Osteoblast (primary cell): Measurements from ENCODE around the gene TMPRSS4. TPM values are rescaled to one million over a fixed set of nuclear protein-coding genes. Genes with fewer than 3 reads are reported as not detected.

Source experiments
- DNase-seq: peaks from one replicate; pipeline ENCODE4 v3.0.0; 2011; ENCODE audit warnings: low spot score, mixed read lengths; ENCODE audit not compliant: insufficient read length; ENCODE audit errors: missing footprints
- H2AFZ ChIP-seq: 2 replicates; pipeline ENCODE4 v1.6.0; 2011; ENCODE audit warnings: mild to moderate bottlenecking, low read length
- H3K27ac ChIP-seq: 2 replicates; pipeline ENCODE4 v1.5.1; 2011; ENCODE audit warnings: mild to moderate bottlenecking, low read depth, low read length, moderate library complexity
- H3K27me3 ChIP-seq: 2 replicates; pipeline ENCODE4 v1.6.0; 2012; ENCODE audit warnings: mild to moderate bottlenecking, control low read depth, inconsistent platforms, low read length, moderate library complexity; ENCODE audit not compliant: insufficient read depth
- H3K36me3 ChIP-seq: 2 replicates; pipeline ENCODE4 v1.5.1; 2011; ENCODE audit warnings: mild to moderate bottlenecking, low read length, control low read depth, moderate library complexity; ENCODE audit not compliant: insufficient read depth
- H3K4me1 ChIP-seq: 2 replicates; pipeline ENCODE4 v1.5.1; 2011; ENCODE audit warnings: mild to moderate bottlenecking, low read length, control low read depth, moderate library complexity; ENCODE audit not compliant: insufficient read depth
- H3K4me2 ChIP-seq: 2 replicates; pipeline ENCODE4 v1.6.0; 2011; ENCODE audit warnings: mild to moderate bottlenecking, low read length; ENCODE audit not compliant: insufficient read depth
- H3K4me3 ChIP-seq: fragments of 200-600 bp; sonication (generic); 3 replicates; pipeline ENCODE4 v1.5.1; 2012; ENCODE audit warnings: mild to moderate bottlenecking, low read length, inconsistent platforms; ENCODE audit not compliant: insufficient read depth
- H3K79me2 ChIP-seq: 2 replicates; pipeline ENCODE4 v1.6.0; 2012; ENCODE audit warnings: mild to moderate bottlenecking, low read length, control low read depth, inconsistent platforms; ENCODE audit not compliant: insufficient read depth
- H3K9me3 ChIP-seq: 2 replicates; pipeline ENCODE4 v1.5.1; 2011; ENCODE audit warnings: low read depth, low read length, control low read depth
- H4K20me1 ChIP-seq: 2 replicates; pipeline ENCODE4 v1.6.0; 2012; ENCODE audit warnings: mild to moderate bottlenecking, low read length, control low read depth; ENCODE audit not compliant: insufficient read depth
- total RNA-seq: library from RNA; depleted of rRNA; stranded (reverse); fragments of >200 nt; gene quantifications from 2 replicates; pipeline ENCODE4 v1.2.3, GENCODE V29; 2012
- TF ChIP-seq, protein P1 (sequence below): IDR thresholded peaks from 2 replicates; pipeline ENCODE4 v1.5.1; 2011; ENCODE audit warnings: mild to moderate bottlenecking, low read depth, low read length, moderate library complexity; ENCODE audit errors: extremely low read depth

Gene TMPRSS4
- total RNA-seq, 1 donor = not detected

DNA sequence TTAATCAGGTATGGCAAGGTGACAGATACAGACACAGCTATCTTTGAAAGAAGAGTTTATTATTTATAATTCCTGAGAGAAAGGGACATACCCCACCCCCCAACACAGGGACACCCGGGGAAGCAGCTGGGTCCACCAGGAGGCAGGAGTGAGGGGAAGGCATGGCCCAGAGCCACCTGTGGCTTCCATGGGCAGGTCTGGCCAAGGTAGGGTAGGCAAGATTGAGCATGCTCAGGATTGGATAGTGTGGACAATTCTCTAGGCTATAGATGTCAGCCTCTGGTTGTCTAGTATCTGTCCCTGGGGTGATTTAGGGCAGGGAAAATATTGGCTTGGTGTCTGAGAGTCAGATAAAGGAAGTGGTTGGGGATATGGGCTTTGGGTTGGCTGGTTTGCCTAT is 37.4 kb downstream of the TMPRSS4 start:
- no peaks in the 10 kb centered on the region for H3K4me1 ChIP-seq
- no peak overlapping the region for H2AFZ ChIP-seq
- H3K4me3 ChIP-seq = no peak overlapping the region
- TF ChIP-seq, protein P1, sequence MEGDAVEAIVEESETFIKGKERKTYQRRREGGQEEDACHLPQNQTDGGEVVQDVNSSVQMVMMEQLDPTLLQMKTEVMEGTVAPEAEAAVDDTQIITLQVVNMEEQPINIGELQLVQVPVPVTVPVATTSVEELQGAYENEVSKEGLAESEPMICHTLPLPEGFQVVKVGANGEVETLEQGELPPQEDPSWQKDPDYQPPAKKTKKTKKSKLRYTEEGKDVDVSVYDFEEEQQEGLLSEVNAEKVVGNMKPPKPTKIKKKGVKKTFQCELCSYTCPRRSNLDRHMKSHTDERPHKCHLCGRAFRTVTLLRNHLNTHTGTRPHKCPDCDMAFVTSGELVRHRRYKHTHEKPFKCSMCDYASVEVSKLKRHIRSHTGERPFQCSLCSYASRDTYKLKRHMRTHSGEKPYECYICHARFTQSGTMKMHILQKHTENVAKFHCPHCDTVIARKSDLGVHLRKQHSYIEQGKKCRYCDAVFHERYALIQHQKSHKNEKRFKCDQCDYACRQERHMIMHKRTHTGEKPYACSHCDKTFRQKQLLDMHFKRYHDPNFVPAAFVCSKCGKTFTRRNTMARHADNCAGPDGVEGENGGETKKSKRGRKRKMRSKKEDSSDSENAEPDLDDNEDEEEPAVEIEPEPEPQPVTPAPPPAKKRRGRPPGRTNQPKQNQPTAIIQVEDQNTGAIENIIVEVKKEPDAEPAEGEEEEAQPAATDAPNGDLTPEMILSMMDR = no peak
- no peaks in the 10 kb centered on the region for H3K36me3 ChIP-seq
- H4K20me1 ChIP-seq = no peaks in the 10 kb centered on the region
- H3K9me3 ChIP-seq = no peaks in the 10 kb centered on the region
- DNase-seq = peak; percentile 58
- no peak overlapping the region for H3K27ac ChIP-seq
- H3K27me3 ChIP-seq = peaks cover 3% of the 10 kb centered on the region
- no peaks in the 10 kb centered on the region for H3K79me2 ChIP-seq
- no peak overlapping the region for H3K4me2 ChIP-seq

DNA sequence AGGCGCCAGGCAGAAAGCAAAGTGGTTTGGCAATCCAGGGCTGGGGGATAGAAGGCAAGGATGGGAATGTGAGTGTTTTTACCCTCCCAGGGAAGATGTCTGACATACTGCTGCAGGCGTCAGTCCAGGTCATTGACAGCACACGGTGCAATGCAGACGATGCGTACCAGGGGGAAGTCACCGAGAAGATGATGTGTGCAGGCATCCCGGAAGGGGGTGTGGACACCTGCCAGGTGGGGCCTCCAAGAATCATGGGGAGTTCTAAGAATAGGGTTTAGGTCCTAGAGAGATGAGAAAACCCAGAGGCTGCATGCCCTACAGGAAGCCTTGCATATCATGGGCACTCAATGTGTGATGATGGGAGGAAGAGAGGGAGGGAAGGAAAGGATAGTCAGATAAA is 38.2 kb downstream of the TMPRSS4 start:
- Histone ChIP-seq H3K27ac (no peak overlapping the region), H2AFZ (no peak overlapping the region), H3K4me3 (no peak overlapping the region), H3K79me2 (no peaks in the 10 kb centered on the region), H3K9me3 (no peaks in the 10 kb centered on the region), H3K27me3 (peaks cover 4% of the 10 kb centered on the region), H3K36me3 (no peaks in the 10 kb centered on the region), H3K4me2 (no peak overlapping the region), H3K4me1 (no peaks in the 10 kb centered on the region), H4K20me1 (no peaks in the 10 kb centered on the region)
- TF ChIP-seq, protein P1 = no peak
- DNase-seq = no peak

DNA sequence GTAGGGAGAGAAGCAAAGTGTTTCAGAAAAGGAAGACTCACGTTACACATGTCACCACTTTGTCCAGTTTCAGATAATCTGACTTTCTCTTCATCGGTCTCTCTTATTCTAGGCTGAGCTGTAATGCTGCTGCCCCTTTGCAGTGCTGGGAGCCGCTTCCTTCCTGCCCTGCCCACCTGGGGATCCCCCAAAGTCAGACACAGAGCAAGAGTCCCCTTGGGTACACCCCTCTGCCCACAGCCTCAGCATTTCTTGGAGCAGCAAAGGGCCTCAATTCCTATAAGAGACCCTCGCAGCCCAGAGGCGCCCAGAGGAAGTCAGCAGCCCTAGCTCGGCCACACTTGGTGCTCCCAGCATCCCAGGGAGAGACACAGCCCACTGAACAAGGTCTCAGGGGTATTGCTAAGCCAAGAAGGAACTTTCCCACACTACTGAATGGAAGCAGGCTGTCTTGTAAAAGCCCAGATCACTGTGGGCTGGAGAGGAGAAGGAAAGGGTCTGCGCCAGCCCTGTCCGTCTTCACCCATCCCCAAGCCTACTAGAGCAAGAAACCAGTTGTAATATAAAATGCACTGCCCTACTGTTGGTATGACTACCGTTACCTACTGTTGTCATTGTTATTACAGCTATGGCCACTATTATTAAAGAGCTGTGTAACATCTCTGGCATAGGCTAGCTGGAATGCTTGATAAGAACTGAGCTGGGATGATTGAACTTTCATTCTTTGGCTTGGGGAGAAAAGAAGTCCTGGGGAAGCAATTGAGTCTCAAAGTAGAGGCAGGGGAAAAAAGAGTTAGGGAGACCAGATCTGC is 41.1 kb downstream of the TMPRSS4 start:
- Histone ChIP-seq H3K4me1 (no peaks in the 10 kb centered on the region), H3K27me3 (peaks cover 4% of the 10 kb centered on the region), H2AFZ (no peak overlapping the region), H3K79me2 (no peaks in the 10 kb centered on the region), H3K4me3 (no peak overlapping the region), H3K27ac (no peak overlapping the region), H3K4me2 (no peak overlapping the region), H3K9me3 (no peaks in the 10 kb centered on the region), H4K20me1 (no peaks in the 10 kb centered on the region), H3K36me3 (no peaks in the 10 kb centered on the region)
- TF ChIP-seq, protein P1 = no peak
- no peak for DNase-seq

DNA sequence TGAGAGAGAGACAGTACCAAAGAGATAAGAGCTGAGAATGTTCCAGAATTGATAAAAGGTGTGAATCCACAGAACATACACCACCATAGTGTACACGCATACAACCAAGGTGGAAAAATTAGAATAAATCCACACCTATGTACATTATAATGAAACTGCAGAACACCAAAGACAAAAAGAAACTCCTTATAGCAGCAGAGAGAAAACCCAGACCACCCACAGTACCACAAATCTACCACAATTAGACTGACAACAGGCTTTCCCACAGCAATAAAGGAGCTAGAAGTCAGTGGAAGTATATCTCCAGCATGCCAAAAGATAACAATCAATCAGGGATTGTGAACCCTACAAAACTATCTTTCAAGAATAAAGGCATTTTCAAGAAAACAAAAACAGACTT is 43.9 kb downstream of the TMPRSS4 start:
- H3K79me2 ChIP-seq = no peaks in the 10 kb centered on the region
- DNase-seq = no peak
- H2AFZ ChIP-seq = no peak overlapping the region
- no peak overlapping the region for H3K27ac ChIP-seq
- H3K4me2 ChIP-seq = no peak overlapping the region
- TF ChIP-seq, protein P1 = no peak
- H3K27me3 ChIP-seq = peaks cover 4% of the 10 kb centered on the region
- H3K4me3 ChIP-seq = no peak overlapping the region
- H3K36me3 ChIP-seq = no peaks in the 10 kb centered on the region
- H3K9me3 ChIP-seq = no peaks in the 10 kb centered on the region
- H3K4me1 ChIP-seq = no peaks in the 10 kb centered on the region
- H4K20me1 ChIP-seq = no peaks in the 10 kb centered on the region
